ENCODE results near the gene FOCAD. TPM values are rescaled to one million over a fixed set of nuclear protein-coding genes. Genes with fewer than 3 reads are reported as not detected.

FOCAD gene
- total RNA-seq, 2 experiments from 2014 or later = 32.5 to 34.3 TPM

GRCh38 chr9:20844916-20845315 is 160.9 kb downstream of the FOCAD start:
- intact Hi-C loops (cut with DNase I, micrococcal nuclease) = no loop called here
- DNase-seq (no peak), ATAC-seq (no peak)
- Mint-ChIP-seq H3K36me3 (ENCODE audit: low read depth) (peaks cover 16% of the 10 kb centered on the region), H3K9me3 (ENCODE audit: low read depth) (peaks cover 7% of the 10 kb centered on the region), H3K4me1 (peaks cover 3% of the 10 kb centered on the region), H3K4me3 (no peak overlapping the region), H3K27me3 (no peaks in the 10 kb centered on the region), H3K27ac (no peak overlapping the region)
- ChIA-PET CTCF (no interaction called here), POLR2A (no interaction called here)

GRCh38 chr9:20848490-20848889 is 164.4 kb downstream of the FOCAD start:
- H3K9me3 Mint-ChIP-seq (ENCODE audit: low read depth) = no peaks in the 10 kb centered on the region
- H3K27me3 Mint-ChIP-seq = no peaks in the 10 kb centered on the region
- H3K36me3 Mint-ChIP-seq (ENCODE audit: low read depth) = no peaks in the 10 kb centered on the region
- H3K4me3 Mint-ChIP-seq = no peak overlapping the region
- peaks cover 3% of the 10 kb centered on the region for H3K4me1 Mint-ChIP-seq
- intact Hi-C loops (cut with DNase I, micrococcal nuclease) = no loop called here
- ChIA-PET CTCF (interaction anchor here (0.5 kb wide), 1 partner anchor 1383 kb away, joined by 3 read pairs; no protein-coding TSS in a partner anchor), POLR2A (no interaction called here)
- H3K27ac Mint-ChIP-seq = no peak overlapping the region
- DNase-seq = no peak
- ATAC-seq = no peak

- Mint-ChIP-seq H3K36me3 (ENCODE audit: low read depth) (peaks cover 16% of the 10 kb centered on the region), H3K4me1 (no peaks in the 10 kb centered on the region), H3K27ac (no peak overlapping the region), H3K27me3 (no peaks in the 10 kb centered on the region), H3K4me3 (no peak overlapping the region), H3K9me3 (ENCODE audit: low read depth) (peaks cover 17% of the 10 kb centered on the region)
- ChIA-PET CTCF (interaction anchor here (1.0 to 1.2 kb wide), 2 partner anchors 9 to 39 kb away, joined by 3 to 5 read pairs; no protein-coding TSS in a partner anchor), POLR2A (no interaction called here)
- ATAC-seq (no peak), DNase-seq (no peak)
- intact Hi-C loops (cut with DNase I, micrococcal nuclease) = loop anchor here in 1 of 2 experiments (5.0 kb wide), 1 partner anchor 52 kb away; no protein-coding TSS in a partner anchor
Observed at GRCh38 chr9:20853866-20854265, 169.8 kb downstream of the FOCAD start.

- Mint-ChIP-seq H3K27me3 (no peaks in the 10 kb centered on the region), H3K4me3 (no peak overlapping the region), H3K4me1 (no peaks in the 10 kb centered on the region), H3K36me3 (ENCODE audit: low read depth) (peaks cover 16% of the 10 kb centered on the region), H3K27ac (no peak overlapping the region), H3K9me3 (ENCODE audit: low read depth) (peaks cover 17% of the 10 kb centered on the region)
- ChIA-PET CTCF (interaction anchor here (1.0 to 1.2 kb wide), 2 partner anchors 8 to 39 kb away, joined by 3 to 5 read pairs; no protein-coding TSS in a partner anchor), POLR2A (no interaction called here)
- intact Hi-C loops (cut with DNase I, micrococcal nuclease) = loop anchor here in 1 of 2 experiments (5.0 kb wide), 1 partner anchor 52 kb away; no protein-coding TSS in a partner anchor
- DNase-seq (no peak), ATAC-seq (no peak)
Observed at GRCh38 chr9:20854444-20854843, 170.4 kb downstream of the FOCAD start.

- POLR2A ChIA-PET = no interaction called here
- intact Hi-C loops (cut with DNase I, micrococcal nuclease) = no loop called here
- Mint-ChIP-seq H3K4me1 (peaks cover 10% of the 10 kb centered on the region), H3K27ac (no peak overlapping the region), H3K27me3 (no peaks in the 10 kb centered on the region), H3K36me3 (ENCODE audit: low read depth) (peaks cover 17% of the 10 kb centered on the region), H3K9me3 (ENCODE audit: low read depth) (no peaks in the 10 kb centered on the region), H3K4me3 (no peak overlapping the region)
- no peak for DNase-seq
- no peak for ATAC-seq
- CTCF ChIA-PET = no interaction called here
Observed at GRCh38 chr9:20863945-20864344, 179.9 kb downstream of the FOCAD start.

GRCh38 chr9:20865347-20865746 is 181.3 kb downstream of the FOCAD start:
- peak; percentile 90 for ATAC-seq
- Mint-ChIP-seq H3K4me1 (peaks cover 10% of the 10 kb centered on the region), H3K4me3 (no peak overlapping the region), H3K27ac (no peak overlapping the region), H3K9me3 (ENCODE audit: low read depth) (no peaks in the 10 kb centered on the region), H3K27me3 (no peaks in the 10 kb centered on the region), H3K36me3 (ENCODE audit: low read depth) (peaks cover 17% of the 10 kb centered on the region)
- intact Hi-C loops (cut with DNase I, micrococcal nuclease) = no loop called here
- ChIA-PET CTCF (no interaction called here), POLR2A (no interaction called here)
- DNase-seq = no peak

- no peak overlapping the region for H3K4me3 Mint-ChIP-seq
- no peak for DNase-seq
- peaks cover 12% of the 10 kb centered on the region for H3K36me3 Mint-ChIP-seq (ENCODE audit: low read depth)
- POLR2A ChIA-PET = interaction anchor here (0.6 kb wide), 1 partner anchor 226 kb away, joined by 3 read pairs; no protein-coding TSS in a partner anchor
- H3K27ac Mint-ChIP-seq = no peak overlapping the region
- H3K27me3 Mint-ChIP-seq = no peaks in the 10 kb centered on the region
- CTCF ChIA-PET = interaction anchor here (1.2 to 1.8 kb wide), 2 partner anchors 11 to 14 kb away, joined by 4 to 12 read pairs; no protein-coding TSS in a partner anchor
- intact Hi-C loops (cut with DNase I, micrococcal nuclease) = no loop called here
- H3K4me1 Mint-ChIP-seq = peaks cover 11% of the 10 kb centered on the region
- no peaks in the 10 kb centered on the region for H3K9me3 Mint-ChIP-seq (ENCODE audit: low read depth)
- no peak for ATAC-seq
Observed at GRCh38 chr9:20870115-20870514, 186.1 kb downstream of the FOCAD start.

- ATAC-seq (no peak), DNase-seq (no peak)
- POLR2A ChIA-PET = no interaction called here
- Mint-ChIP-seq H3K4me1 (peaks cover 5% of the 10 kb centered on the region), H3K36me3 (ENCODE audit: low read depth) (peaks cover 4% of the 10 kb centered on the region), H3K27me3 (no peaks in the 10 kb centered on the region), H3K27ac (no peak overlapping the region), H3K4me3 (no peak overlapping the region), H3K9me3 (ENCODE audit: low read depth) (no peaks in the 10 kb centered on the region)
- intact Hi-C loops (cut with DNase I, micrococcal nuclease) = no loop called here
- CTCF ChIA-PET = no interaction called here
Observed at GRCh38 chr9:20872340-20872977, 188.4 kb downstream of the FOCAD start.

GRCh38 chr9:20873240-20873865 is 189.3 kb downstream of the FOCAD start:
- ChIA-PET CTCF (no interaction called here), POLR2A (no interaction called here)
- H3K27ac Mint-ChIP-seq = no peak overlapping the region
- no peak overlapping the region for H3K4me3 Mint-ChIP-seq
- no peak for DNase-seq
- no peaks in the 10 kb centered on the region for H3K9me3 Mint-ChIP-seq (ENCODE audit: low read depth)
- ATAC-seq = no peak
- peaks cover 4% of the 10 kb centered on the region for H3K36me3 Mint-ChIP-seq (ENCODE audit: low read depth)
- intact Hi-C loops (cut with DNase I, micrococcal nuclease) = no loop called here
- H3K27me3 Mint-ChIP-seq = no peaks in the 10 kb centered on the region
- H3K4me1 Mint-ChIP-seq = peaks cover 5% of the 10 kb centered on the region

- no peaks in the 10 kb centered on the region for H3K27me3 Mint-ChIP-seq
- CTCF ChIA-PET = no interaction called here
- no peak for ATAC-seq
- H3K9me3 Mint-ChIP-seq (ENCODE audit: low read depth) = no peaks in the 10 kb centered on the region
- no peaks in the 10 kb centered on the region for H3K36me3 Mint-ChIP-seq (ENCODE audit: low read depth)
- no peak overlapping the region for H3K27ac Mint-ChIP-seq
- intact Hi-C loops (cut with DNase I, micrococcal nuclease) = loop anchor here in 1 of 2 experiments (10.0 kb wide), 1 partner anchor 255 kb away; the partner anchor contains the start of gene MLLT3
- H3K4me1 Mint-ChIP-seq = no peaks in the 10 kb centered on the region
- no peak overlapping the region for H3K4me3 Mint-ChIP-seq
- POLR2A ChIA-PET = no interaction called here
- DNase-seq = no peak
Observed at GRCh38 chr9:20880271-20880670, 196.2 kb downstream of the FOCAD start.

- H3K27ac Mint-ChIP-seq = no peak overlapping the region
- no peaks in the 10 kb centered on the region for H3K9me3 Mint-ChIP-seq (ENCODE audit: low read depth)
- ChIA-PET POLR2A (no interaction called here), CTCF (no interaction called here)
- no peak for DNase-seq
- no peaks in the 10 kb centered on the region for H3K36me3 Mint-ChIP-seq (ENCODE audit: low read depth)
- ATAC-seq = no peak
- no peaks in the 10 kb centered on the region for H3K4me1 Mint-ChIP-seq
- H3K4me3 Mint-ChIP-seq = no peak overlapping the region
- H3K27me3 Mint-ChIP-seq = no peaks in the 10 kb centered on the region
- intact Hi-C loops (cut with DNase I, micrococcal nuclease) = loop anchor here in 1 of 2 experiments (10.0 kb wide), 1 partner anchor 256 kb away; the partner anchor contains the start of gene MLLT3
Observed at GRCh38 chr9:20880675-20881074, 196.6 kb downstream of the FOCAD start.
